ELF-1 (cell line): Measurements from ENCODE around the gene TENT4A.
A peak's percentile ranks its signal among the peaks of the same experiment; 100 is the strongest.

ENCODE experiments used
- DNase-seq: peaks from one replicate; pipeline ENCODE4 v3.0.0-alpha.2; 2016; ENCODE audit warnings: low read depth, low spot score

The TENT4A gene

DNA sequence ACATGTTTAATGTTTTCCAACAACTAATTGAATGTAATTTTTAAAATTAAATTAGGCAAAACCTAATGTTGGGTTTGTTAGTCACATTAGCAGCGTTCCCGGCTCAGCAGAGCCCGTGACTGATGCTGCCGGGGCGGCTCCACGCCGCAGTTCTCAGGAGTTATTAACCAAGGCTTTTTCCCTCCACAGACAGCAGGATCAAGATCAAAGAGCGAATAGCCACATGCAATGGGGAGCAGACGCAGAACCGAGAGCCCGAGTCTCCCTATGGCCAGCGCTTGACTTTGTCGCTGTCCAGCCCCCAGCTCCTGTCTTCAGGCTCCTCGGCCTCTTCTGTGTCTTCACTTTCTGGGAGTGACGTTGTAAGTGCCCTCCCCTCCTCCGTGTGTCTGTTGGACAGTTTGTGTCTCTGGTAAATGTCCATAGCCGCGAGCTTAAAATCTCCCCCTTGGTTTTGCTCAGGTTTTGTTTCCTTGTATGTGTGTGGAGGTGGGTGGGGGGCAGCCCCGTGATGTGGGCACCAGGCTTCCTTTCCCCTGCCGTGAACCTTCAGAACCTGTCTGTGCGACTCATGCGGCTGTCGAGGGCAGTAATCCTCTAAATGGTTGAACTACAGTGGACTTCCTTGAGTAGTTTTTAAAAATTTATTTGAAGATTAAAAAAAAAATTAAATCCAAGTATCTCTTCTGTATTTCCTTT is 37.1 kb downstream of the TENT4A start:
- no peak for DNase-seq

DNA sequence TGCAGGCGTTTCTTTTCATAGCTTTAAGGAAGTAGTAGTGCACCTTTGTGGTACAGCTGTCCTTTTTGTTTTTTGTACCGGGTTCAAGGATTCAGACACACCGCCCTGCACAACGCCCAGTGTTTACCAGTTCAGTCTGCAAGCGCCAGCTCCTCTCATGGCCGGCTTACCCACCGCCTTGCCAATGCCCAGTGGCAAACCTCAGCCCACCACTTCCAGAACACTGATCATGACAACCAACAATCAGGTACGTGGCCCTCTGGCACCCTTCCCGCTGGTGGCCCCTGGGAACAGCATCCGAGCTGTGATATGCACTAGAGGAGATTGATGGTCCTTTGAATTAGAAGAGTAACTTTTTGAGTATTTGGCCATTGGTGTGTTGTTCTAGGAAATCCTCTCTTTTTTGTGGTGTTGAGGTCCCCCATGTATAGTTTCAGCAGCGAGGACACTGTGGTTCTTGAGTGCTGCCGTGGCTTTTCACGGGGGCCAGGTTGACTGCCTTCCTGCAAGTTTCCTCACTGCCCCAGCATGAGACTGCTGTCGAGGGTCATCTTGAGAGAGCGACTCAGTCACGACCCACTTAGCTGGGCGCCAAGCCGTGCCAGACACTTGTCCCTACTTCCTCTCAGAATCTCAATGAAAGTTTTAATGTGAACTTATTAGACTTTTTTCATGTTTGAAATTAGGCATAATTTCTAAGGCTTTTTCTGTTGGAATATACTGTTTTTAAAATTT is 37.9 kb downstream of the TENT4A start:
- no peak for DNase-seq

DNA sequence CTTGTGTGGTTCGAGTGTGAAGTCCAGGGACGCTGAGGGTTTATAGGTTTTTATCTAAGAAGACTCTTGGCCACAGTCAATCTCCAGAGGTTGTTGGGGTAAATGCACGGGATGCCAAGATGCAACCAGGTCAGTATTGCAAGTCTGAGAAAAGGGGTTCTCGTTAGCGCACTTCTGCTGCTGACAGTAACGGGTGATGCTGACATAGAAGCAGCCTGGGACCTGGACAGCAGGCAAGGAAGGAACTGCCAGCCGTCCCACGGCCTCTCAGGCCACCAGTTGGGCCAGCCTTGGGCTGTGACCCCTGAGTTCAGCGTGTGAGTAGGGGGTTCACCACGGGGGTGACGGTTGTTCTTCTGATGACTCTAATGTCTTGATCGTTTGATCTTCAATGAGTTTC is 39.0 kb downstream of the TENT4A start:
- DNase-seq = no peak

- no peak for DNase-seq
These were observed 39.5 kb downstream of the TENT4A start for GRCh38 chr5:6752782-6753181.

GRCh38 chr5:6753851-6754250 is 40.6 kb downstream of the TENT4A start:
- DNase-seq = no peak

DNA sequence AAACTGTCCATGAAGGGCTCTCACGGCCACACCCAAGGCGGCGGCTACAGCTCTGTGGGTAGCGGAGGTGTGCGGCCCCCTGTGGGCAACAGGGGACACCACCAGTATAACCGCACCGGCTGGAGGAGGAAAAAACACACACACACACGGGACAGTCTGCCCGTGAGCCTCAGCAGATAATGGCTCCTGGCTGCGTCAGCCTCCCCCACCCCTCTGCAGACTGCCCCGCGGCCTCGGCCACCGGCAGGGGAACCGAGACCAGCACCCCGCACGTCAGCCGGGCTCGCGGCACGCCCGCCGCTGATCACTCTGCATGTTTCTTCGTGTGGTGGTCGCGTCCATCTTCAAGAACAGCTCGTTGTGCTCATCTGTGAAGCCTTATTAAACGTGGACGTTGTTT is 41.5 kb downstream of the TENT4A start:
- DNase-seq = no peak

GRCh38 chr5:6755519-6755918 is 42.3 kb downstream of the TENT4A start:
- DNase-seq = no peak

- DNase-seq = no peak
These were observed 42.7 kb downstream of the TENT4A start for GRCh38 chr5:6755941-6756340.

GRCh38 chr5:6757414-6757969 is 44.3 kb downstream of the TENT4A start:
- DNase-seq = no peak

- no peak for DNase-seq
These were observed 45.0 kb downstream of the TENT4A start for GRCh38 chr5:6758236-6758635.

DNA sequence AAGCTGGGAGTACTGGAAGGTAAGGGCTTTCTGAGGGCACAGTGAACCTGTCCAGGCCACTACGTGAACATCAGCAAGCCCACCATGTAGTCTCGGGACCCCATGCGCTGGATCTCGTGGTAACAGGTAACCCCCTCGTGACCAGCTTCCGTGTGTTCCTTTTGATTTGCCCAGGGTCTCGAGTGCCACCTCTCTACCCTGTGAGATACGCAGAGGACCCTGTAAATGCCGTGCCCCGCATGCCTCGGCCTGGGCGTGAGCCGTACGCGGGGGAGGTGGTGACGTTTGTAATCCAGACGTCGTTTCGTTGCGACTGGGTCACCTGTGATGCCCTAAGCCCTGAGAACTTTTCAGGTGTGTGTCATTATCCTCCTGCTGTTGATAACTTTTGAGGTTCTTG is 45.5 kb downstream of the TENT4A start:
- DNase-seq = no peak

- DNase-seq = peak; percentile 65
These were observed 46.2 kb downstream of the TENT4A start for GRCh38 chr5:6759401-6759800.

DNA sequence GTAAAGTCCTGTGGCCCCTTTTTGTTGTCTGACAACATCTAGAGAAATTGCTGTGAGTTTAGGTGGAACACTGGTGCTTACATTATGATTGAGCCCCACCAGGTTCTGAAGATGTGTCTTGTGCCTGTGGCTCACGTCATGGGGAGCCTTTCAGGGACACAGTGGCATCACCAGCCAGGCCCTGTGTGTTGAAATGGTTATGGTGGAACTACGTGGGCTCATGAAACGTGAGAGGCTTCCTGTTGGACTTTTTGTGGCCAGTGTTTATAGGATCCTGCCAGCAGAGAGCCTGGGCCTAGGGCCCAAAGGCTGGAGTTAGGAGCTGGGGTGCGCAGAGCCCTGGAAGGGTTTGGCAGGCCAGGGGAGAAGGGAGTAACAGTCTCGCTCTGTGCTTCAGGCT is 46.8 kb downstream of the TENT4A start:
- no peak for DNase-seq

DNA sequence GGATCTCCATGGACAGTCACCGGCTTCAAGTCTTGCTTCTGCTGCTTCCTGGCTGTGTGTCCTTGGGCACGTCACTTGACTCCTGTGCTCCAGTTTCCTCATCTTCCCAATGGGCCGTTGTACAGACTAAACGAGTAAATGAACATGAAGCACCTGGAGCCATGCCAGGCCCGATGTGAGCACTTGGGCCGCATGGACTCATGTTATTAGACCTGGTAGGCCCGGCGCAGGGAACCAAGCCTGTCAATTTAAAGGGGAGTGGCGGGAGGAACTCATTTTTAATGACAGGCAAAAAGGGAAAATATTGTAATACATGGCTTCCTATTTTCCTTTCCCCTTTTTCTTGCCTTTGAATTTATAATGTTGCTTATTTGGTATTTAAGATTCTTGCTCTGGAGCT is 47.5 kb downstream of the TENT4A start:
- no peak for DNase-seq

DNA sequence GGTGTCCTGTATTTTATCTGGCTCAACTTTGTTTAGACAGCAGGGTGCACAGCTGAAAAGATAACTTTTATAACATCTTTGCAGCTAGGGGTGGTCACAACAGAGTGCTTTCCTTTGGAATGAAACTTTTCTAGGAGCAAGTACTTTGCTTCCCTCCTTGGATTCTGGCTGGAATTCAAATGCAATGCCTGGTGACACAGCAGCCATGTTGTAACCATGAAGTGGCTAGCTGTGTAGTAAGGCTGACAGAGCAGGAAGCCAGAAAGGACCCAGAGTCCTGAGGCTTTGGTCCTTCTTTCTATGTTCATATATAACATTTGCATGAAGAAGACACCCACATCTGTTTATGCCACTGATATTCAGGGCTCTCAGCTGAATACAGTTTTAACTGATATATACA is 48.1 kb downstream of the TENT4A start:
- DNase-seq = no peak

DNA sequence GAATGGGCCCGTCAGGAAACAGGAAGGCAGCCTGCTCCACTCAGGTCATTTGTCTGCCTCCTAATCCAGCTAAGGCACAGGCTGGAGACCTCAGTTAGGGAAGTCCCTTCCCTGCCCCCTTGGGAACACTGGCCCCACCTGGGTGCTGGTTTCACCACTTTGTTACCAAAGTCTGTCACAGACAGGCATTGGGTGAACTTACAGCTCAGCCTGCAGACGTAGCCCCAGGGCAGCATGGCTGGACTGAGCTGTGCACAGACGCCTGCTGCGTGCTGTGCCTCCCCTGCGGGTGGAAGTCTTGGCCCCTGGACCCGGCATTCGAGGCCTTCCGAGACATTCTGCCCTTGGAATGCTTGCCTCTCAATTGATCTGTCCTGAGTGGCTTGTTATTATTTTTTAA is 48.9 kb downstream of the TENT4A start:
- no peak for DNase-seq

- no peak for DNase-seq
These were observed 49.5 kb downstream of the TENT4A start for GRCh38 chr5:6762697-6763096.

GRCh38 chr5:6763191-6763590 is 50.0 kb downstream of the TENT4A start:
- DNase-seq = no peak

GRCh38 chr5:6765612-6766525 is 52.6 kb downstream of the TENT4A start:
- peak; percentile 85 for DNase-seq

DNA sequence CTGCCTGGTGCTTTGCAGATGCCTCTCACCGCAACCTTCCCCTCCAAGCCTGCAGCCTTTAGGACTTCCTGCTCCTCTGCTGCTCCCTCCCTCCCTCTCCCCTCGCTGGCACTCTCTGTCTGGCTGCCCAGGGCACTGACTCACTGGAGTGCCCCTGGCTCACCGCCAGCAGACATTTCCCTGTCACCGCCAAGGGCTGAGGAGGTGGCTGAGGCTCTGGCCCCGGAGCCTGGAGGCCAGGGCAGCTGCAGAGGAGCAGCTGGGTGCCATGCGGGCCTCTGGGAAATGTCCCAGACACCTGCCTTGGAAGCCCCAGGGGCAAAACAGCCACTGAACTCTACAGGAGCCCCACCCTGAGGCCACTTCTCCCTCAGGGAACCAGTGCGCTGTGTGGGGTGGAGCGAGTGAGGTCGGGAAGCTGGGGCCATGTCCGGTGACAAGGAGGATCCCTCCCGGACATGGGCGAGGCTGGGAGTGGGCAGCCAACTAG is 53.4 kb downstream of the TENT4A start:
- peak; percentile 16 for DNase-seq

DNA sequence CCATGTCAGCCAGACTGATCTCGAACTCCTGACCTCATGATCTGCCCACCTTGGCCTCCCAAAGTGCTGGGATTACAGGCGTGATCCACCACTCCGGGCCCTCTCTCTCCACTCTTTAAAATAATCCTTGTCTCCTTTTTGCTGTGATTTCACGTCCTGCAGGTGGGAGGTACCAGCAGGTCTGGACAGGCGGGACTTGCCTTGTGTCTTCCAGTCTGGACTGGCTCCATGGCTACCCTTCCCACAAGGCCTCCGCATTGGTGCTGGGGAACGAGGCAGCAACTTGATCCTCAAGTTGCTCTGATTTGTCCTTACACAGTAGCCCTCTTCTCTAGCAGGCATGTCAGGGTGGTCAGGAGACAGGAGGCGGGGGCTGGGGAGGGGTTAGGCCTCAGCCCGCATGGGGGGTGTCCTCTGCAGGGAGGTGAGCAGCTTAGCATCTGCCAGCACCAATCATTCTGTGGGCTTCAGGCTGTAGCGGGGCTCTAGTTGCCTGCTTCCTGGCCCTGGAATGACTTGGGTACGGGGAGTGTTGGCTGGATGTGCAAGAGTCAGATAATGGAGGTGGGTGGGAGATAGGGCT is 54.3 kb downstream of the TENT4A start:
- DNase-seq = no peak
